GM12878 (cell line): ENCODE measurements around the gene FREY1. TPM values are rescaled to one million over a fixed set of nuclear protein-coding genes. Genes with fewer than 3 reads are reported as not detected.

Source experiments
- ATAC-seq: fragments of 200-7000 bp; cut with Tn5 transposase; 3 replicates; pipeline ENCODE4 v1.9.1; 2020; ENCODE audit warnings: mild to moderate bottlenecking, moderate library complexity
- BruUV-seq: library from RNA; stranded (reverse); fragments of 400-500 nt; replicated peaks from 2 replicates; lab custom pipeline; 2021; lab: Mats Ljungman, UMichigan
- CTCF ChIA-PET: fragments of 300-600 bp; sonication (Branson Sonifier 250); formaldehyde crosslinking; extraction: SDS; loops from one replicate; lab custom pipeline; 2021; ENCODE audit warnings: inconsistent platforms; lab: Yijun Ruan, JAX
- POLR2A ChIA-PET: fragments of 350-600 bp; formaldehyde crosslinking; extraction: SDS; loops from one replicate; lab custom pipeline; 2021; ENCODE audit warnings: inconsistent platforms; lab: Charles Lee
- RAD21 ChIA-PET: fragments of 300-600 bp; sonication (Branson Sonifier 250); formaldehyde crosslinking; loops from one replicate; lab custom pipeline; 2023; ENCODE audit warnings: antibody characterized with exemption; ENCODE audit not compliant: unreplicated experiment; lab: Charles Lee
- SMC1A ChIA-PET: fragments of 300-600 bp; sonication (Branson Sonifier 250); formaldehyde crosslinking; loops from one replicate; lab custom pipeline; 2023; ENCODE audit not compliant: unreplicated experiment, uncharacterized antibody; lab: Charles Lee
- DNase-seq: peaks from one replicate; pipeline ENCODE4 v3.0.0-alpha.2; 2011; ENCODE audit warnings: low read depth, low spot score
- FAIRE-seq: peaks from 3 replicates; lab custom pipeline; 2011; peaks lifted over from hg19 to GRCh38; lab: Jason Lieb, UNC
- H2AFZ ChIP-seq: 2 replicates; pipeline ENCODE4 v1.6.0; 2011; ENCODE audit warnings: low read depth, low read length, control low read depth; ENCODE audit not compliant: control insufficient read depth
- H3K27ac ChIP-seq: 2 replicates; pipeline ENCODE4 v1.5.1; 2011; ENCODE audit warnings: control low read depth; ENCODE audit not compliant: control insufficient read depth, insufficient read depth
- H3K27me3 ChIP-seq, 2 experiments: replicated peaks in 1 of 2; 2 replicates each; pipeline versions ENCODE4 v1.6.0 to v1.6.1; 2011; ENCODE audit warnings: low read length in 1 of 2; ENCODE audit not compliant: control insufficient read depth in 2 of 2, insufficient read depth in 2 of 2
- H3K36me3 ChIP-seq, 2 experiments: 2 replicates each; pipeline ENCODE4 v1.5.1; 2011; ENCODE audit warnings: low read length in 1 of 2; ENCODE audit not compliant: control insufficient read depth in 2 of 2, insufficient read depth in 2 of 2
- H3K4me1 ChIP-seq: 2 replicates; pipeline ENCODE4 v1.6.1; 2011; ENCODE audit warnings: mild to moderate bottlenecking, low read length, moderate library complexity, mixed read lengths; ENCODE audit not compliant: control insufficient read depth, insufficient read depth
- H3K4me2 ChIP-seq: 2 replicates; pipeline ENCODE4 v1.6.0; 2011; ENCODE audit warnings: control low read depth; ENCODE audit not compliant: control insufficient read depth, insufficient read depth
- H3K4me3 ChIP-seq: fragments of 200-600 bp; sonication (generic); 2 replicates; pipeline ENCODE4 v1.5.1; 2016
- H3K79me2 ChIP-seq: 2 replicates; pipeline ENCODE4 v1.6.0; 2011; ENCODE audit warnings: low read length; ENCODE audit not compliant: control insufficient read depth, insufficient read depth
- H3K9ac ChIP-seq: 2 replicates; pipeline ENCODE4 v1.8.0; 2011; ENCODE audit warnings: low read length, control low read depth, mixed read lengths; ENCODE audit not compliant: control insufficient read depth, insufficient read depth
- H3K9me3 ChIP-seq: replicated peaks from 3 replicates; pipeline ENCODE4 v1.5.1; 2011; ENCODE audit warnings: mild to moderate bottlenecking, low read length; ENCODE audit not compliant: control insufficient read depth, insufficient read depth
- H4K20me1 ChIP-seq: 2 replicates; pipeline ENCODE4 v1.6.0; 2011; ENCODE audit not compliant: control insufficient read depth, insufficient read depth
- BACH1 ChIP-seq: fragments of 450-650 bp; IDR thresholded peaks from 2 replicates; pipeline ENCODE4 v1.6.1; 2017; ENCODE audit warnings: mild to moderate bottlenecking, borderline replicate concordance
- CHD1 ChIP-seq: IDR thresholded peaks from 2 replicates; pipeline ENCODE4 v1.6.1; 2012; ENCODE audit warnings: low read depth, low read length, improper control_type of control experiment
- JUNB ChIP-seq: IDR thresholded peaks from 2 replicates; pipeline ENCODE4 v1.6.1; 2016; ENCODE audit warnings: antibody characterized with exemption, mild to moderate bottlenecking
- KAT2A ChIP-seq: conservative IDR thresholded peaks from 2 replicates; pipeline ENCODE4 v1.6.1; 2011; ENCODE audit warnings: low read depth, low read length; ENCODE audit not compliant: control insufficient read depth
- KDM1A ChIP-seq: fragments of 200-600 bp; sonication (generic); IDR thresholded peaks from 2 replicates; pipeline ENCODE4 v1.6.1; 2016; ENCODE audit warnings: borderline replicate concordance
- LARP7 ChIP-seq: fragments of 450-650 bp; IDR thresholded peaks from 2 replicates; pipeline ENCODE4 v1.6.1; 2017; ENCODE audit warnings: mild to moderate bottlenecking
- NFIC ChIP-seq: IDR thresholded peaks from 2 replicates; pipeline ENCODE4 v1.6.1; 2012; ENCODE audit warnings: low read depth, mild to moderate bottlenecking, inconsistent platforms, low read length, moderate library complexity
- NRF1 ChIP-seq: conservative IDR thresholded peaks from 2 replicates; pipeline ENCODE4 v1.6.1; 2011; ENCODE audit warnings: mild to moderate bottlenecking, low read depth, low read length, improper control_type of control experiment
- PBX3 ChIP-seq: IDR thresholded peaks from 2 replicates; pipeline ENCODE4 v1.6.1; 2011; ENCODE audit warnings: mild to moderate bottlenecking, low read depth, low read length, moderate library complexity; ENCODE audit not compliant: insufficient replicate concordance
- POLR2AphosphoS5 ChIP-seq: IDR thresholded peaks from 2 replicates; pipeline ENCODE4 v1.6.1; 2011; ENCODE audit warnings: mild to moderate bottlenecking, low read length, inconsistent platforms
- RBBP5 ChIP-seq: fragments of 200-600 bp; sonication (generic); conservative IDR thresholded peaks from 2 replicates; pipeline ENCODE4 v1.6.1; 2016
- SP1 ChIP-seq: IDR thresholded peaks from one replicate; pipeline ENCODE4 v1.6.1; 2011; ENCODE audit warnings: low read depth, low read length
- SREBF2 ChIP-seq: IDR thresholded peaks from 2 replicates; pipeline ENCODE4 v1.6.1; 2012; ENCODE audit warnings: mild to moderate bottlenecking, low read length
- SUZ12 ChIP-seq: fragments of 200-600 bp; sonication (generic); IDR thresholded peaks from one replicate; pipeline ENCODE4 v1.6.1; 2018; ENCODE audit warnings: antibody characterized with exemption, mild to moderate bottlenecking; ENCODE audit not compliant: unreplicated experiment
- TARDBP ChIP-seq: IDR thresholded peaks from 2 replicates; pipeline ENCODE4 v1.6.1; 2016; ENCODE audit warnings: borderline replicate concordance
- WGBS: methylation state at CpG from one replicate; pipeline ENCODE4 v1.1.6; 2016; ENCODE audit warnings: low lambda C conversion rate; ENCODE audit not compliant: insufficient replicate concordance, insufficient coverage; ENCODE audit errors: missing lambda C conversion rate; 5-methylcytosine and 5-hydroxymethylcytosine counted together
- in situ Hi-C: fragments of 300-500 bp; cut with MboI; formaldehyde crosslinking; loops from 9 replicates; pipeline ENCODE4 v1.14.3; 2018; ENCODE audit warnings: mixed read lengths
- intact Hi-C: fragments of 100-400 bp; cut with micrococcal nuclease; formaldehyde crosslinking; loops from one replicate; pipeline ENCODE4 v1.14.2; 2022; ENCODE audit not compliant: unreplicated experiment
- polyA plus RNA-seq, 11 experiments: library from polyadenylated mRNA; depleted of rRNA in 4 of 11; unstranded in 6 of 11; stranded (reverse) in 5 of 11; fragments of >200 nt; fragmentation: Nextera tagmentation in 4 of 11; fragmentation: Illumina TruSeq in 1 of 11; extraction: Ambion mirVana in 4 of 11; extraction: Trizol in 1 of 11; gene quantifications; 1 replicate in 1 of 11; 2 replicates in 10 of 11; pipeline versions ENCODE4 v1.2.1 to v1.2.3, GENCODE V29; 2011 to 2016; ENCODE audit warnings: inconsistent platforms in 2 of 11, missing spikeins in 2 of 11, low read depth in 1 of 11
- total RNA-seq, 4 experiments: library from RNA; depleted of rRNA in 3 of 4; stranded (reverse); fragments of >200 nt in 3 of 4; fragmentation: Illumina TruSeq in 1 of 4; extraction: Trizol in 1 of 4; gene quantifications; 2 replicates each; pipeline versions ENCODE4 v1.2.1 to v1.2.3, GENCODE V29; 2013 to 2021
- TF ChIP-seq, protein P1 (sequence below): fragments of 450-650 bp; IDR thresholded peaks from 2 replicates; pipeline ENCODE4 v1.6.1; 2017; ENCODE audit warnings: mild to moderate bottlenecking

FREY1 gene
- total and polyA plus RNA-seq, 10 of the 15 experiments (the other 5 are each of a cell fraction or from before 2014, with no cell fraction given): 0.13 to 1.7 (median 0.39) TPM; not detected in 3

DNA sequence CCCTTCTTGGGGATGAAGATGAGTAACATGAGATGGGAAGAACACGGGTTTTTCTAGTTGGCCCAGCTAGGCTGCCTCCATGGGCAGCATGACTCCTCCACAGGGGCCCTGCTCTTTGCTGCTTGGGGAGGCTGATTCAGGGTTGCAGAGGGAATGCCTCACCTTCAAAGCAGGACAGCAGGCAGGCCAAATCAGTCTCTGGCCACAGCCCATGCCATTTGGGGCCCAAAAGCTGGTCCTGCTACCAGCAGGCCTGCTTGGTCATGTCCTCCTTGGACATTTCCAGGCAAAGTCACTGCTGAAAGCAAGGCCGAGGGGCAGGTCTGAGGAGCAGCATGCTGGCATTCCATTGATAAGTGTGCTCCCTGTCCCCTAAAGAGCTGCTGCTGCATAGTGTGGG lies 35.4 kb downstream of the FREY1 start:
- TF ChIP-seq BACH1 (no peak), POLR2AphosphoS5 (peak; percentile 22; the same call in 1 of the 2 replicates)
- TF ChIP-seq, all 136 proteins: peak for 1
- no TSS peak for BruUV-seq
- ChIA-PET CTCF (interaction anchor here (0.6 to 4.5 kb wide), 14 partner anchors 8 to 1805 kb away, joined by 3 to 63 read pairs (median 4); no protein-coding TSS in a partner anchor), POLR2A (no interaction called here), SMC1A (interaction anchor here (1.3 to 3.6 kb wide), 2 partner anchors 94 to 135 kb away, joined by 7 to 24 read pairs; no protein-coding TSS in a partner anchor), RAD21 (interaction anchor here (0.5 to 4.7 kb wide), 5 partner anchors 59 to 699 kb away, joined by 3 to 31 read pairs (median 3); no protein-coding TSS in a partner anchor)
- ATAC-seq (no peak), DNase-seq (no peak), FAIRE-seq (no peak)
- Histone ChIP-seq H2AFZ (no peak overlapping the region), H3K9me3 (no peaks in the 10 kb centered on the region), H3K27ac (no peak overlapping the region), H3K4me3 (no peak overlapping the region), H3K4me1 (no peaks in the 10 kb centered on the region), H4K20me1 (no peaks in the 10 kb centered on the region), H3K79me2 (no peaks in the 10 kb centered on the region), H3K9ac (no peak overlapping the region), H3K4me2 (no peak overlapping the region), H3K27me3 (no peaks in the 10 kb centered on the region), H3K36me3 (peaks cover 14 to 39% of the 10 kb centered on the region in 2 experiments)
- in situ Hi-C loops: no loop called here
- intact Hi-C loops: loop anchor here (1.0 kb wide), 1 partner anchor 135 kb away; no protein-coding TSS in a partner anchor
- WGBS: 100% methylated on average over 2 of the region's 2 CpGs

DNA sequence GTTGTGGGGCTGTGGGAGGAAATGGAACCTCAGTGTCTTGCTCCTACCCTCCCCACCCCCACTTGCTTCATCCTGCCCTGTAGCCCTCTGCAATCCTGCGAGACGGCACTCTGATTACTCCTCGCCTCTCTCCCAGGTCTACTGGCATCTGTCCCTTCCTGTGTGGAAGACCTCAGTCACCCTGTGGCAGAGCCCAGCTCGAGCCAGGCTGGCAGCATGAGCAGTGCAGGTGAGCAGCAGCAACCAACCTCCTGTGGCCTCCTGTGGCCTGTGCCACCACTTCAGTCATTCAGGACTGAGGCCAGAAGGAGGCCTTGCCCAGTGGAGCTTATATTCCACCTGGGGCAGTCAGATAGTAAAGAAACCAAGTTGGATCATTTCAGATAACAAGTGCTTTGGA lies 36.4 kb downstream of the FREY1 start:
- TF ChIP-seq SREBF2: no peak
- no peak for TF ChIP-seq TARDBP
- TF ChIP-seq JUNB: no peak
- TF ChIP-seq LARP7: no peak
- TF ChIP-seq KAT2A: no peak
- no peak for TF ChIP-seq CHD1
- no peak for TF ChIP-seq SUZ12
- TF ChIP-seq SP1: no peak
- TF ChIP-seq, protein P1, sequence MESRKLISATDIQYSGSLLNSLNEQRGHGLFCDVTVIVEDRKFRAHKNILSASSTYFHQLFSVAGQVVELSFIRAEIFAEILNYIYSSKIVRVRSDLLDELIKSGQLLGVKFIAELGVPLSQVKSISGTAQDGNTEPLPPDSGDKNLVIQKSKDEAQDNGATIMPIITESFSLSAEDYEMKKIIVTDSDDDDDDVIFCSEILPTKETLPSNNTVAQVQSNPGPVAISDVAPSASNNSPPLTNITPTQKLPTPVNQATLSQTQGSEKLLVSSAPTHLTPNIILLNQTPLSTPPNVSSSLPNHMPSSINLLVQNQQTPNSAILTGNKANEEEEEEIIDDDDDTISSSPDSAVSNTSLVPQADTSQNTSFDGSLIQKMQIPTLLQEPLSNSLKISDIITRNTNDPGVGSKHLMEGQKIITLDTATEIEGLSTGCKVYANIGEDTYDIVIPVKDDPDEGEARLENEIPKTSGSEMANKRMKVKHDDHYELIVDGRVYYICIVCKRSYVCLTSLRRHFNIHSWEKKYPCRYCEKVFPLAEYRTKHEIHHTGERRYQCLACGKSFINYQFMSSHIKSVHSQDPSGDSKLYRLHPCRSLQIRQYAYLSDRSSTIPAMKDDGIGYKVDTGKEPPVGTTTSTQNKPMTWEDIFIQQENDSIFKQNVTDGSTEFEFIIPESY: no peak
- TF ChIP-seq PBX3: no peak
- TF ChIP-seq RBBP5: no peak
- no peak for TF ChIP-seq KDM1A
- TF ChIP-seq NRF1: no peak
- no peak for TF ChIP-seq NFIC
- Histone ChIP-seq H3K27ac (no peak overlapping the region), H2AFZ (no peak overlapping the region), H3K79me2 (no peaks in the 10 kb centered on the region), H3K27me3 (no peaks in the 10 kb centered on the region), H3K9ac (no peak overlapping the region), H4K20me1 (no peaks in the 10 kb centered on the region), H3K4me3 (no peak overlapping the region), H3K9me3 (no peaks in the 10 kb centered on the region), H3K4me2 (no peak overlapping the region), H3K4me1 (no peaks in the 10 kb centered on the region), H3K36me3 (peaks cover 14 to 39% of the 10 kb centered on the region in 2 experiments)
- WGBS: 84% methylated on average over 4 of the region's 4 CpGs
- no peak for FAIRE-seq
- SMC1A ChIA-PET: no interaction called here
- in situ Hi-C loops: no loop called here
- intact Hi-C loops: no loop called here
- ATAC-seq: no peak
- RAD21 ChIA-PET: interaction anchor here (4.7 kb wide), 1 partner anchor 136 kb away, joined by 31 read pairs; no protein-coding TSS in a partner anchor
- BruUV-seq: no TSS peak
- POLR2A ChIA-PET: no interaction called here
- CTCF ChIA-PET: interaction anchor here (0.8 to 4.5 kb wide), 5 partner anchors 28 to 184 kb away, joined by 3 to 27 read pairs (median 3); no protein-coding TSS in a partner anchor
- DNase-seq: no peak
